Omental fat pad (tissue), 4 donors: Measurements from ENCODE around the gene RTN4RL2. TPM values are rescaled to one million over a fixed set of nuclear protein-coding genes. Genes with fewer than 3 reads are reported as not detected.
A peak's percentile ranks its signal among the peaks of the same experiment; 100 is the strongest.

Source experiments
- ATAC-seq: fragments of 150-250 bp; one replicate; pipeline ENCODE4 v1.9.1; 2016; ENCODE audit warnings: mild to moderate bottlenecking, moderate library complexity; ENCODE audit not compliant: low FRiP score
- DNase-seq: peaks from one replicate; pipeline ENCODE4 v3.0.0-alpha.2; 2019; ENCODE audit warnings: low spot score
- CTCF ChIP-seq, 3 donors: fragments of 450-650 bp; IDR thresholded peaks; one replicate each; pipeline ENCODE4 v1.5.1; 2016 to 2017; ENCODE audit warnings: antibody characterized with exemption in 3 of 3, mild to moderate bottlenecking in 3 of 3, moderate library complexity in 2 of 3
- total RNA-seq, 4 donors: library from RNA; depleted of rRNA; stranded (reverse); fragments of >200 nt; gene quantifications; one replicate each; pipeline ENCODE4 v1.1.0, GENCODE V29; 2016

RTN4RL2 gene
- total RNA-seq, 4 donors from 2014 or later = 0.25 to 1.4 (median 0.74) TPM; not detected in 1

- DNase-seq (no peak), ATAC-seq (no peak)
- TF ChIP-seq CTCF (IDR thresholded peaks at IDR 0.05) = no peak
These were observed 3.6 kb downstream of the RTN4RL2 start for GRCh38 chr11:57463671-57464538.

GRCh38 chr11:57464539-57465181 is 4.3 kb downstream of the RTN4RL2 start:
- DNase-seq (no peak), ATAC-seq (no peak)
- TF ChIP-seq CTCF (IDR thresholded peaks at IDR 0.05) = no peak

- no peak for TF ChIP-seq CTCF (IDR thresholded peaks at IDR 0.05)
- no peak for ATAC-seq
- no peak for DNase-seq
These were observed 6.4 kb downstream of the RTN4RL2 start for GRCh38 chr11:57466680-57467079.

- no peak for TF ChIP-seq CTCF (IDR thresholded peaks at IDR 0.05)
- ATAC-seq = peak; percentile 13
- no peak for DNase-seq
These were observed 7.3 kb downstream of the RTN4RL2 start for GRCh38 chr11:57467508-57468157.

GRCh38 chr11:57468276-57468675 is 7.9 kb downstream of the RTN4RL2 start:
- no peak for TF ChIP-seq CTCF (IDR thresholded peaks at IDR 0.05)
- ATAC-seq = no peak

GRCh38 chr11:57469268-57469667 is 8.9 kb downstream of the RTN4RL2 start:
- no peak for TF ChIP-seq CTCF (IDR thresholded peaks at IDR 0.05)
- DNase-seq = no peak
- no peak for ATAC-seq

More at GRCh38 chr11:57468276-57468675, 7.9 kb downstream of the RTN4RL2 start:
- DNase-seq = no peak
